Breast epithelium (tissue), 4 donors: ENCODE results near the gene PPID. TPM values are rescaled to one million over a fixed set of nuclear protein-coding genes. Genes with fewer than 3 reads are reported as not detected.
A peak's percentile ranks its signal among the peaks of the same experiment; 100 is the strongest.

Experiments used
- DNase-seq, 2 donors: peaks; one replicate each; pipeline ENCODE4 v3.0.0-alpha.2; 2019; ENCODE audit warnings: low spot score in 2 of 2
- H3K27ac ChIP-seq, 2 donors: fragments of 200-600 bp; sonication (generic) in 1 of 2; one replicate each; pipeline ENCODE4 v1.5.1; 2016 to 2019; ENCODE audit warnings: mild to moderate bottlenecking in 1 of 2
- H3K27me3 ChIP-seq, 2 donors: fragments of 200-600 bp; sonication (generic) in 1 of 2; one replicate each; pipeline versions ENCODE4 v1.5.1 to v1.6.0; 2017 to 2019; ENCODE audit warnings: control low read depth in 1 of 2, mild to moderate bottlenecking in 1 of 2
- H3K36me3 ChIP-seq: fragments of 200-600 bp; one replicate; pipeline ENCODE4 v1.5.1; 2019
- H3K4me1 ChIP-seq, 2 donors: fragments of 200-600 bp; sonication (generic); one replicate each; pipeline ENCODE4 v1.5.1; 2016 to 2019; ENCODE audit warnings: control low read depth in 1 of 2
- H3K4me3 ChIP-seq, 3 donors: fragments of 200-600 bp; sonication (generic); 1 replicate in 2 of 3; 2 replicates in 1 of 3; pipeline ENCODE4 v1.5.1; 2016 to 2019; ENCODE audit warnings: mild to moderate bottlenecking in 3 of 3, moderate library complexity in 2 of 3
- H3K9me3 ChIP-seq, 2 donors: fragments of 200-600 bp; sonication (generic) in 1 of 2; one replicate each; pipeline ENCODE4 v1.5.1; 2016 to 2019; ENCODE audit warnings: control low read depth in 1 of 2
- CTCF ChIP-seq, 3 donors: fragments of 450-650 bp; IDR thresholded peaks; one replicate each; pipeline ENCODE4 v1.5.1; 2016 to 2017; ENCODE audit warnings: antibody characterized with exemption in 3 of 3, mild to moderate bottlenecking in 3 of 3, moderate library complexity in 3 of 3
- POLR2A ChIP-seq: fragments of 450-650 bp; IDR thresholded peaks from one replicate; pipeline ENCODE4 v1.6.1; 2016; ENCODE audit warnings: antibody characterized with exemption, mild to moderate bottlenecking, moderate library complexity
- POLR2AphosphoS5 ChIP-seq, 3 donors: sonication (generic); formaldehyde crosslinking; IDR thresholded peaks; one replicate each; pipeline ENCODE4 v1.6.1; 2017; ENCODE audit warnings: antibody characterized with exemption in 3 of 3
- intact Hi-C: fragments of 100-400 bp; cut with DNase I; formaldehyde crosslinking; loops from one replicate; pipeline ENCODE4 v1.15.1; 2023; ENCODE audit warnings: low total_unique reads
- total RNA-seq, 3 donors: library from RNA; depleted of rRNA; stranded (reverse); fragments of >200 nt; gene quantifications; one replicate each; pipeline ENCODE4 v1.1.0, GENCODE V29; 2016

PPID gene
- total RNA-seq, 3 donors from 2014 or later: 17.6 to 29.9 (median 20.0) TPM

- Histone ChIP-seq H3K27me3 (no peaks in the 10 kb centered on the region), H3K4me1 (no peaks in the 10 kb centered on the region), H3K9me3 (no peaks in the 10 kb centered on the region), H3K36me3 (no peaks in the 10 kb centered on the region), H3K4me3 (peak within 1 kb of the TSS; percentile 80 to 92 (median 80)), H3K27ac (peak within 1 kb of the TSS; percentile 86 to 88)
- intact Hi-C loops: no loop called here
- DNase-seq: peak; percentile 50 to 56
- peak in 2 of 3 donors; percentile 18 to 25 for TF ChIP-seq POLR2AphosphoS5 (IDR thresholded peaks at IDR 0.05)
- TF ChIP-seq POLR2A: no peak
- no peak for TF ChIP-seq CTCF (IDR thresholded peaks at IDR 0.05)
These were observed 45.5 kb upstream of the PPID start, which contains the start of gene FNIP2 for GRCh38 chr4:158768555-158769174. TSS of gene FNIP2 (plus strand) at chr4:158769026. CDS start at chr4:158769213, 187 bp downstream.

GRCh38 chr4:158767451-158767850 lies 44.3 kb upstream of the PPID start:
- Histone ChIP-seq H3K27me3 (no peaks in the 10 kb centered on the region), H3K9me3 (no peaks in the 10 kb centered on the region), H3K27ac (peak overlapping the region in 1 of 2 donors; percentile 86), H3K4me1 (no peaks in the 10 kb centered on the region), H3K36me3 (no peaks in the 10 kb centered on the region), H3K4me3 (no peak overlapping the region)
- DNase-seq: no peak
- TF ChIP-seq POLR2A (no peak), POLR2AphosphoS5 (IDR thresholded peaks at IDR 0.05) (no peak), CTCF (IDR thresholded peaks at IDR 0.05) (no peak)
- intact Hi-C loops: no loop called here

DNA sequence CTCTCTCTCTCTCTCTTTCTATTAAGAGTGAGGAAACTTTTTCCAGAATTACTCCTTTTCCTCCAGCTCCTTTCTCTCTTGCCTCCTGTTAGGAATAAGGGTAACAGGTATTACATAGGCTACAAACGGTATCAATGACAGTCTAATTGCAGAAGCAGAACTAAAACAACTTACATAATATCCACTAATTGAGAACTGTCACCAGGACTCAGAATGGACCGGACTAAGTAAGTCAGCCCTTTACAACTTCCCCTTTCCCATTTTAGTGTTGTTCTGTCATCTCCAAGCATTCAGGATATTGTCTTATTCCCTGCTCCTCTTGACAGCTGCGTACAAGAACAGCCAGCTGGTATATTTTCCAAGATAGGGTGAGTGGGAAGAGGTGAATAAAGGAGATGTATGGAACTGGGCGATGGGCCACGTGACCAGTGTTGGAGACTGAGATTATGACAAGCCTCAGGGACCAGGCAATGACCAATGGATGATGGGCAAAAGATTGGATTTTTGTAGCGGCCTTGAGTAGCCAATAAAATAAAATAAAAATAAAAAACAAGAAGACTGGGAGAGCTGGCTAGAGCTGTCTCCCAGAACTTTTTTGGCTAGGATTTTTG lies 43.3 kb upstream of the PPID start:
- no peaks in the 10 kb centered on the region for H3K4me1 ChIP-seq
- intact Hi-C loops: no loop called here

DNA sequence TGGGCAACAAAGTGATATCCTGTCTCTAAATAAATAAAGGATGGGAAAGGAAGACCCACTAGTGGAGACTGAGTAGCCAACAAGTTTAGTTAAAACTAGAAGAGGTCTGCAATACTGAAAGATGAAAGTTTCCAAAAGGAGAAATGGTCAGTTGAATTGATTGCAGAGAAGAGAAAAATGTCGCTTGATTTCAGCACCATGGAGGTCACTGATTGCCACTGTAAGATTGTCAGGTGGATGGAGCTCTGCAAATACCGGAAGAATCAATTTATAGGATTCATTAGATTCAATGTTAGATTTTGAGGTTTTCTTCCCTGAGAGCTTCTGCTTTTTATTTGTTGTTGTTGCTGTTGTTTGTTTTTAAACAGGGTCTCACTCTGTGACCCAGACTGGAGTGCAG lies 40.3 kb upstream of the PPID start:
- TF ChIP-seq POLR2AphosphoS5 (IDR thresholded peaks at IDR 0.05) (no peak), POLR2A (no peak), CTCF (IDR thresholded peaks at IDR 0.05) (no peak)
- intact Hi-C loops: no loop called here
- no peaks in the 10 kb centered on the region for H3K27me3 ChIP-seq

More for the DNA sequence above, 43.3 kb upstream of the PPID start:
- no peak for DNase-seq
- Histone ChIP-seq H3K27ac (no peak overlapping the region), H3K36me3 (no peaks in the 10 kb centered on the region), H3K27me3 (no peaks in the 10 kb centered on the region), H3K9me3 (no peaks in the 10 kb centered on the region), H3K4me3 (no peak overlapping the region)
- no peak for TF ChIP-seq POLR2A
- TF ChIP-seq CTCF (IDR thresholded peaks at IDR 0.05): no peak
- no peak for TF ChIP-seq POLR2AphosphoS5 (IDR thresholded peaks at IDR 0.05)

GRCh38 chr4:158762553-158762952 lies 39.4 kb upstream of the PPID start:
- Histone ChIP-seq H3K36me3 (no peaks in the 10 kb centered on the region), H3K4me1 (no peaks in the 10 kb centered on the region), H3K9me3 (no peaks in the 10 kb centered on the region), H3K27me3 (no peaks in the 10 kb centered on the region), H3K4me3 (no peak overlapping the region), H3K27ac (no peak overlapping the region)
- intact Hi-C loops: no loop called here
- no peak for DNase-seq
- TF ChIP-seq CTCF (IDR thresholded peaks at IDR 0.05) (no peak), POLR2AphosphoS5 (IDR thresholded peaks at IDR 0.05) (no peak), POLR2A (no peak)

More for the DNA sequence above, 40.3 kb upstream of the PPID start:
- no peaks in the 10 kb centered on the region for H3K36me3 ChIP-seq
- H3K27ac ChIP-seq: no peak overlapping the region
- no peaks in the 10 kb centered on the region for H3K4me1 ChIP-seq
- no peak for DNase-seq
- no peak overlapping the region for H3K4me3 ChIP-seq
- no peaks in the 10 kb centered on the region for H3K9me3 ChIP-seq
